Measurements from ENCODE around the gene DTWD1.
"Not testable (repeated sequence)": the region's sequence is repeated elsewhere in the genome, so short reads cannot be mapped to it uniquely, and the experiment has no call there.

Gene DTWD1

GRCh38 chr15:49646891-49647290 is 26.0 kb downstream of the DTWD1 start:
- DNase-seq (ENCODE audit: low read depth, low spot score), result no peak

GRCh38 chr15:49649987-49650386 is 29.1 kb downstream of the DTWD1 start:
- DNase-seq (ENCODE audit: low read depth, low spot score), result no peak

GRCh38 chr15:49650676-49651075 is 29.8 kb downstream of the DTWD1 start:
- no peak for DNase-seq (ENCODE audit: low read depth, low spot score)

GRCh38 chr15:49652922-49653321 is 32.1 kb downstream of the DTWD1 start:
- no peak for DNase-seq (ENCODE audit: low read depth, low spot score)

- DNase-seq (ENCODE audit: low read depth, low spot score), result no peak
Observed at GRCh38 chr15:49656734-49657133, 35.9 kb downstream of the DTWD1 start.

GRCh38 chr15:49664716-49665115 is 43.9 kb downstream of the DTWD1 start:
- DNase-seq (ENCODE audit: low read depth, low spot score), result no peak

GRCh38 chr15:49666486-49666885 is 45.6 kb downstream of the DTWD1 start:
- DNase-seq (ENCODE audit: low read depth, low spot score), result not testable (repeated sequence)

GRCh38 chr15:49669288-49669687 is 48.4 kb downstream of the DTWD1 start:
- DNase-seq (ENCODE audit: low read depth, low spot score), result no peak

GRCh38 chr15:49673861-49674260 is 53.0 kb downstream of the DTWD1 start:
- no peak for DNase-seq (ENCODE audit: low read depth, low spot score)

GRCh38 chr15:49674370-49674769 is 53.5 kb downstream of the DTWD1 start:
- no peak for DNase-seq (ENCODE audit: low read depth, low spot score)

- no peak for DNase-seq (ENCODE audit: low read depth, low spot score)
Observed at GRCh38 chr15:49675041-49675440, 54.2 kb downstream of the DTWD1 start.

- DNase-seq (ENCODE audit: low read depth, low spot score), result no peak
Observed at GRCh38 chr15:49678655-49679054, 57.8 kb downstream of the DTWD1 start.

- no peak for DNase-seq (ENCODE audit: low read depth, low spot score)
Observed at GRCh38 chr15:49686599-49686998, 65.8 kb downstream of the DTWD1 start.

GRCh38 chr15:49688135-49688790 is 67.4 kb downstream of the DTWD1 start:
- DNase-seq (ENCODE audit: low read depth, low spot score), result no peak

- DNase-seq (ENCODE audit: low read depth, low spot score), result no peak
Observed at GRCh38 chr15:49692514-49693090, 71.8 kb downstream of the DTWD1 start.

- DNase-seq (ENCODE audit: low read depth, low spot score), result no peak
Observed at GRCh38 chr15:49693498-49693897, 72.7 kb downstream of the DTWD1 start.

- no peak for DNase-seq (ENCODE audit: low read depth, low spot score)
Observed at GRCh38 chr15:49696433-49696832, 75.6 kb downstream of the DTWD1 start.

GRCh38 chr15:49697121-49697520 is 76.3 kb downstream of the DTWD1 start:
- DNase-seq (ENCODE audit: low read depth, low spot score), result no peak

GRCh38 chr15:49702982-49703381 is 82.1 kb downstream of the DTWD1 start:
- not testable (repeated sequence) for DNase-seq (ENCODE audit: low read depth, low spot score)

Data from iPS DF 19.7 (cell line).